Measurements from ENCODE around the gene ZFHX3. TPM values are rescaled to one million over a fixed set of nuclear protein-coding genes. Genes with fewer than 3 reads are reported as not detected.

ZFHX3 gene
- total RNA-seq, 1 donor: 4.0 TPM

GRCh38 chr16:72889616-72890582 is 158.0 kb downstream of the ZFHX3 start:
- no peak for DNase-seq (ENCODE audit: low read depth in 2 of 3, low spot score in 2 of 3)

GRCh38 chr16:72887537-72887936 is 160.4 kb downstream of the ZFHX3 start:
- DNase-seq (ENCODE audit: low read depth in 2 of 3, low spot score in 2 of 3): no peak

GRCh38 chr16:72886346-72886974 is 161.5 kb downstream of the ZFHX3 start:
- no peak for DNase-seq (ENCODE audit: low read depth in 2 of 3, low spot score in 2 of 3)

- DNase-seq (ENCODE audit: low read depth in 2 of 3, low spot score in 2 of 3): no peak
Observed at GRCh38 chr16:72884573-72884972, 163.4 kb downstream of the ZFHX3 start.

GRCh38 chr16:72884037-72884436 is 163.9 kb downstream of the ZFHX3 start:
- DNase-seq (ENCODE audit: low read depth in 2 of 3, low spot score in 2 of 3): no peak

- no peak for DNase-seq (ENCODE audit: low read depth in 2 of 3, low spot score in 2 of 3)
Observed at GRCh38 chr16:72879846-72880245, 168.1 kb downstream of the ZFHX3 start.

GRCh38 chr16:72878301-72879269 is 169.3 kb downstream of the ZFHX3 start:
- DNase-seq (ENCODE audit: low read depth in 2 of 3, low spot score in 2 of 3): no peak

GRCh38 chr16:72877374-72878028 is 170.4 kb downstream of the ZFHX3 start:
- DNase-seq (ENCODE audit: low read depth in 2 of 3, low spot score in 2 of 3): peak in 2 of 3 donors; percentile 23 to 36

- DNase-seq (ENCODE audit: low read depth in 2 of 3, low spot score in 2 of 3): no peak
Observed at GRCh38 chr16:72876981-72877373, 171.0 kb downstream of the ZFHX3 start.

GRCh38 chr16:72876221-72876620 is 171.7 kb downstream of the ZFHX3 start:
- peak in 2 of 3 donors; percentile 76 to 92 for DNase-seq (ENCODE audit: low read depth in 2 of 3, low spot score in 2 of 3)

GRCh38 chr16:72875291-72876031 is 172.5 kb downstream of the ZFHX3 start:
- DNase-seq (ENCODE audit: low read depth in 2 of 3, low spot score in 2 of 3): no peak

- no peak for DNase-seq (ENCODE audit: low read depth in 2 of 3, low spot score in 2 of 3)
Observed at GRCh38 chr16:72873853-72874252, 174.1 kb downstream of the ZFHX3 start.

GRCh38 chr16:72873044-72873443 is 174.9 kb downstream of the ZFHX3 start:
- DNase-seq (ENCODE audit: low read depth in 2 of 3, low spot score in 2 of 3): no peak

GRCh38 chr16:72865835-72866234 is 182.1 kb downstream of the ZFHX3 start:
- DNase-seq (ENCODE audit: low read depth in 2 of 3, low spot score in 2 of 3): no peak

GRCh38 chr16:72865258-72865657 is 182.7 kb downstream of the ZFHX3 start:
- DNase-seq (ENCODE audit: low read depth in 2 of 3, low spot score in 2 of 3): no peak

GRCh38 chr16:72864130-72864833 is 183.6 kb downstream of the ZFHX3 start:
- no peak for DNase-seq (ENCODE audit: low read depth in 2 of 3, low spot score in 2 of 3)

GRCh38 chr16:72862090-72862489 is 185.8 kb downstream of the ZFHX3 start:
- no peak for DNase-seq (ENCODE audit: low read depth in 2 of 3, low spot score in 2 of 3)

- no peak for DNase-seq (ENCODE audit: low read depth in 2 of 3, low spot score in 2 of 3)
Observed at GRCh38 chr16:72860726-72861562, 187.0 kb downstream of the ZFHX3 start.

Measured in hematopoietic multipotent progenitor cell (in vitro differentiated cells).